Measurements from ENCODE around the gene ZNF544.
"Not testable (repeated sequence)": the region's sequence is repeated elsewhere in the genome, so short reads cannot be mapped to it uniquely, and the experiment has no call there.

The ZNF544 gene

GRCh38 chr19:58218899-58219298 lies 9.8 kb upstream of the ZNF544 start:
- TF ChIP-seq, protein P1, sequence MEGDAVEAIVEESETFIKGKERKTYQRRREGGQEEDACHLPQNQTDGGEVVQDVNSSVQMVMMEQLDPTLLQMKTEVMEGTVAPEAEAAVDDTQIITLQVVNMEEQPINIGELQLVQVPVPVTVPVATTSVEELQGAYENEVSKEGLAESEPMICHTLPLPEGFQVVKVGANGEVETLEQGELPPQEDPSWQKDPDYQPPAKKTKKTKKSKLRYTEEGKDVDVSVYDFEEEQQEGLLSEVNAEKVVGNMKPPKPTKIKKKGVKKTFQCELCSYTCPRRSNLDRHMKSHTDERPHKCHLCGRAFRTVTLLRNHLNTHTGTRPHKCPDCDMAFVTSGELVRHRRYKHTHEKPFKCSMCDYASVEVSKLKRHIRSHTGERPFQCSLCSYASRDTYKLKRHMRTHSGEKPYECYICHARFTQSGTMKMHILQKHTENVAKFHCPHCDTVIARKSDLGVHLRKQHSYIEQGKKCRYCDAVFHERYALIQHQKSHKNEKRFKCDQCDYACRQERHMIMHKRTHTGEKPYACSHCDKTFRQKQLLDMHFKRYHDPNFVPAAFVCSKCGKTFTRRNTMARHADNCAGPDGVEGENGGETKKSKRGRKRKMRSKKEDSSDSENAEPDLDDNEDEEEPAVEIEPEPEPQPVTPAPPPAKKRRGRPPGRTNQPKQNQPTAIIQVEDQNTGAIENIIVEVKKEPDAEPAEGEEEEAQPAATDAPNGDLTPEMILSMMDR (conservative IDR thresholded peaks at IDR 0.05): peak; percentile 40; the same call in 1 of the 2 replicates
- no peak overlapping the region for H3K27ac ChIP-seq

DNA sequence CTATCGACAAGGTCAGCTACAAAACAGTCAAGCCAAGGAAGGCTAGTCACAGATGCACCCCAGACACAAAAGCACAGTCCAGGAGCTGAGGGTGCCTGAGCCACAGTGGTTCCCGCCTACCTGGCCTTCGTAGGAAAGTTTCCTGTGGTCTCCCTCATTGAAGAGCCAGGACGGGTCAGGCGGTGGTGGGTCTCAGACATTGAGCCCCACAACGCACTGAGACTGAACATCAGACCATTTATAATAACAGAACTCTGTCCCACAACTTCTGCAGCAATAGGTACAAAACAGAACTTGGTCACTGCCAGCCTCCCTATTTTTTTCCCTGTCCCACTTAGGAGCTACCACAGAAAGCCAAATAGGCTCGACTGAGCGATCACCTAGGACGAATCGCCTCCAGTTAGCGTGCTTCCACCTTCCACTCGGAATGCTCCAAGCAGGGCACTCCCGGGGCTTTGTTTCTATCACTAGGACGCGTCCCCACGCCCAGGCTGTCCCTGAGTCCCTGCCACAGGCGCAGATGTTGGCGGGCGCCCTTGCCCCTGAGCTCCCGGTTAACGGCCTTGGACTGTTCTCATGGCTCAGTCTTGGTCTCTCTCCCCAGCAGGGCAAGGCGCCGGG lies 640 bp upstream of the ZNF544 start:
- H3K27ac ChIP-seq: peak overlapping the region; percentile 97
- TF ChIP-seq, protein P1 (conservative IDR thresholded peaks at IDR 0.05): no peak

GRCh38 chr19:58229255-58229639 lies 533 bp downstream of the ZNF544 start:
- H3K27ac ChIP-seq: peak overlapping the region; percentile 97
- TF ChIP-seq, protein P1 (conservative IDR thresholded peaks at IDR 0.05): peak; percentile 72

DNA sequence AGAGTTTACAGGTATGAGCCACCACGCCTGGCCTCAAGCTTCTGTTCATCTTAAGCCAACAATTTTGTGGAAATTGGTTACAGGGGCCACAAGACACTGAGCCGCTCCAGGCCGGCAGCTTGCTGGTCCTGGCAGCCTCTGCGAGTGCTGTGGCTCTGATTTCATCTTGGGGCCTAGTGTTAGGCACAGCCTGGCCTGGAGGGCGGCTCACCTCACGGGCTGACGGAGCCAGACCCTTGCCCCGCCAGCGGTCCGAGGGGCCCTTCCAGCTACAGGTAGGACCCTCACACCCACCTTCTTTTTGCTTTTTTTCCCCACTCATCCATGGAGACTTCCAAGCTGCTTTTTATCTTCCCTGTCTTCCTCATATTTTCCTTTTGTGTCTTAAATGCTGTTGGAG lies 8.6 kb downstream of the ZNF544 start:
- TF ChIP-seq, protein P1 (conservative IDR thresholded peaks at IDR 0.05): no peak

DNA sequence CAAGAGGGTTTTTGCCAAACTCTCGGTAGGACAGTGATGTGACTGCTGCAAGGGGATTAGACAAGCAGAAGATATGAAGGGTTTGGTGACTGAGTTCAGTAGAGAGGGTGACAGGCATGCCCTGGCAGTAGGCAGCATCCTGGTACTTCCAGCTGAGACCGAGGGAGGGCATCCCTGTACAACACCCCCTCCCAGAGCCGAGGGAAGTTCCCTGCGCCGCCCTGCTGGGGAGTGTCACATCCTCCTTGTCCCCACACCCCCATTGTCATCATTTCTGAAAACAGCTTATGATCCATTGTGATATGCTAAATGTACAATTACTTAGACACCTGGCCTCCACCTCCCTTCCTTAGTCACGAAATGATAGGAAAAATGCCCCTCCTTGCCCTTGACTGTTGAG lies 14.6 kb downstream of the ZNF544 start:
- TF ChIP-seq, protein P1 (conservative IDR thresholded peaks at IDR 0.05): no peak
- no peak overlapping the region for H3K27ac ChIP-seq

More for the DNA sequence above, 8.6 kb downstream of the ZNF544 start:
- H3K27ac ChIP-seq: no peak overlapping the region

- TF ChIP-seq, protein P1 (conservative IDR thresholded peaks at IDR 0.05): no peak
- H3K27ac ChIP-seq: no peak overlapping the region
Measured at GRCh38 chr19:58248886-58249285, 20.2 kb downstream of the ZNF544 start.

DNA sequence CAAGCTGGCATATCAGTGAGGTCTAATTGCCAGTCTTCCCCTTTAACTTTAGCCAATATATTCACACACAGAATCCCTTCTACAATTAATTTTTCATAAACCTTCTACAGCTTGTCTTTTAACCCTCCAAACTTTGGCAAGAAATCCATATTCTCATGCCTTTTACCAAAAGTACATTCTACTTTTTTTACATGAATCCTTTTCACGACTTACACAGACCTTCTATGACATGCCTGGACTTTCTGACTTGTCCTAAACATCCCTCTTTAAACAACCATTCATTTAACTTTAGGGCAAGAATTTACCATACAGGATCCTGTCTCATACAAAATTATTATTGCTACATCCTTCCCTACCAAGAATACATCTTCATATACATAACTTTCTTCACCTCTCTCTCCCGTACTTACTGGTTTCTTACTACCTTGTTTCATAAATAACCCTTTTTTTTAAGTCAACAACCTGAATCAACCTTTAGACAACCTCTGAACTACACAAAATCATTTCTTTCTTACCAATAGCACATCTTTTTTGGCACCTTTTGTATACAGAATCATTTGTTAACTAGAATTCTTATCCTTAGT lies 23.5 kb downstream of the ZNF544 start:
- no peak overlapping the region for H3K27ac ChIP-seq
- TF ChIP-seq, protein P1 (conservative IDR thresholded peaks at IDR 0.05): no peak

GRCh38 chr19:58258259-58258658 lies 29.5 kb downstream of the ZNF544 start:
- H3K27ac ChIP-seq: not testable (repeated sequence)
